Measurements from ENCODE around the gene ICOSLG.
"Not testable (repeated sequence)": the region's sequence is repeated elsewhere in the genome, so short reads cannot be mapped to it uniquely, and the experiment has no call there.

ICOSLG gene, protein sequence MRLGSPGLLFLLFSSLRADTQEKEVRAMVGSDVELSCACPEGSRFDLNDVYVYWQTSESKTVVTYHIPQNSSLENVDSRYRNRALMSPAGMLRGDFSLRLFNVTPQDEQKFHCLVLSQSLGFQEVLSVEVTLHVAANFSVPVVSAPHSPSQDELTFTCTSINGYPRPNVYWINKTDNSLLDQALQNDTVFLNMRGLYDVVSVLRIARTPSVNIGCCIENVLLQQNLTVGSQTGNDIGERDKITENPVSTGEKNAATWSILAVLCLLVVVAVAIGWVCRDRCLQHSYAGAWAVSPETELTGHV

DNA sequence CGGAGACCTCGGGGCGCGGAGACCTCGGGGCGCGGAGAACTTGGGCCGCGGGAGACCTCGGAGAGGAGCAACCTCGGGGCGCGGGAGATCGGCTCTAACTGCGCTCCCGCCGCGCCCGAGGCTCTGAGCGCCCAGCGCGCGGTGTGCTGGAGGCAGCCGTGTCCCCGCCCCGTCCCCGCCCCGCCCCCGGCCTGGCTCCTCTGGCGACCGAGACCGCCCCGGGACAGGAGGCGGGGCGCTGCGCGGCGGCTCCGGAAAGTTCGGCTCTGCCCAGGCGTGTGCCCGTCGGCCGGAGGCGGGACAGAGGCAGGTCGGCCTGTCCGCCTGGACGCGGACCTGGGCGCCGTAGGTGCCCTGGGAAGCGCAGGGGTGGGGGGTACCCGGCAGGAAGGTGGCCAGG is at the start of gene ICOSLG:
TSS of gene ICOSLG (minus strand) at position 102 of the 400 bp plus-strand sequence. CDS start 126 bp downstream, outside the sequence.
- intact Hi-C loops (cut with DNase I); DNase-seq: not testable (repeated sequence)

DNA sequence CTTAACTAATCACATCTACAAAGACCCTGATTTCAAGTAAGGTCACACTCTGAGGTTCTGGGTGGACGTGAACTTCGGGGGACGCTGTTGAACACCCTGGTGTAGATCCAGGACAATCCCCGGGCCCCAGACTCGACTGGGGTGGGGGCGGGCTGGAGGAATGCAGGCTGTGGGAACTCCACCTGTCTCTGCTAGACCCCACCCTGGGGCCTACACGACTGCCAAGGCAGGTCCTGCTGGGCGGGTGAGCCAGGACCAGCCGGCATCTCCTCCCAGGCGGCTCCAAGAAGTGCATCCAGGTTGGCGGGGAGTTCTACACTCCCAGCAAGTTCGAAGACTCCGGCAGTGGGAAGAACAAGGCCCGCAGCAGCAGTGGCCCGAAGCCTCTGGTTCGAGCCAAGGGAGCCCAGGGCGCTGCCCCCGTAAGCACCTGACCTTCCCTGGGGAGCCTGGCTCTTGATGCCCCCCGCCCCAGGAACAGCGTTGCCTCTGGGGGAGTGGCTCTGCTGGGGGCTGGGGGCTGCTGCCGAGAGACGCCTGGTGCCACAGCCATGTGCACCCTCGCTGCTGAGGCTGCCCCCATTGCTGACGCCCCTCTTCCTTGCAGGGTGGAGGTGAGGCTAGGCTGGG is 48.8 kb upstream of the ICOSLG start:
- peak in 2 of 10 donors; percentile 1 to 65 for DNase-seq
- intact Hi-C loops (cut with DNase I), result no loop called here

DNA sequence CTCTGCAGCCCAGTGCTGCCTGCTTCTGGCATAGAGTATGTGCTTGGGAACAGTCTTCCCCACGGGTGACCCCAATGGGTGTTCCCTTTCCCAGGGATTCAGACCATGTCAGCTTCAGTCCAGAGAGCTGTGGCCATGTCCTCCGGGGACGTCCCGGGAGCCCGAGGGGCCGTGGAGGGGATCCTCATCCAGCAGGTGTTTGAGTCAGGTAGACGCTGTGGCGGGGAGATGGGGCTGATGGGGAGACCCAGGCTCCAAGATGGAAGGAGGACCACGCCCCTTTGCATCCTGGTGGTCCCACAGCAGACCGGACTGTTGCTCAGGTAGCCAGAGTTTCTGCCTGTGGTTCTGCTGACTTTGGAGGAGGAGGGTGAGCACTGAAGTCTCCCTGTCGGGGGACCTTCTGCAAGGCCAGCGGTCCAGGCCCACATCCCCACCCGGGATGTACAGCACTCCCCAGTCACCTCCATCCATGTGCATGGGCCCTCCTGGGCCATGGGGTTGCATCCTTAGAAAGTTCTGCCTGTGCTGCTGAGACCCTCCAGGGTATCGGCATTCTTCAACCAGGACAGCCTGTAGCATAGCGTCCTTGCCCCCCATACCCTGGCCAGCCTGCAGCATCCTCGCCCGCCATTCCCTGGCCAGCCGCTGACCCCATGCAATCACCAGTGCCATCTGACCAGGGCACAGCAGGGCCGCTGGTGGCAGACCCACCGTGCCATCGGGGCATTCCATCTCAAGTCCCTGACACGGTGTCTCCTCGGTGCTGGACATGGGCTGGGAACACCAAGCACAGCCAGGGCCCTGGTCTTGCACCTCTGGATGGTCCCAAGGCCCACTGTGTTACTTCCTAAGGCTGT is 47.7 kb upstream of the ICOSLG start:
- peak in 2 of 10 donors; percentile 3 to 84 for DNase-seq
- intact Hi-C loops (cut with DNase I), result no loop called here

DNA sequence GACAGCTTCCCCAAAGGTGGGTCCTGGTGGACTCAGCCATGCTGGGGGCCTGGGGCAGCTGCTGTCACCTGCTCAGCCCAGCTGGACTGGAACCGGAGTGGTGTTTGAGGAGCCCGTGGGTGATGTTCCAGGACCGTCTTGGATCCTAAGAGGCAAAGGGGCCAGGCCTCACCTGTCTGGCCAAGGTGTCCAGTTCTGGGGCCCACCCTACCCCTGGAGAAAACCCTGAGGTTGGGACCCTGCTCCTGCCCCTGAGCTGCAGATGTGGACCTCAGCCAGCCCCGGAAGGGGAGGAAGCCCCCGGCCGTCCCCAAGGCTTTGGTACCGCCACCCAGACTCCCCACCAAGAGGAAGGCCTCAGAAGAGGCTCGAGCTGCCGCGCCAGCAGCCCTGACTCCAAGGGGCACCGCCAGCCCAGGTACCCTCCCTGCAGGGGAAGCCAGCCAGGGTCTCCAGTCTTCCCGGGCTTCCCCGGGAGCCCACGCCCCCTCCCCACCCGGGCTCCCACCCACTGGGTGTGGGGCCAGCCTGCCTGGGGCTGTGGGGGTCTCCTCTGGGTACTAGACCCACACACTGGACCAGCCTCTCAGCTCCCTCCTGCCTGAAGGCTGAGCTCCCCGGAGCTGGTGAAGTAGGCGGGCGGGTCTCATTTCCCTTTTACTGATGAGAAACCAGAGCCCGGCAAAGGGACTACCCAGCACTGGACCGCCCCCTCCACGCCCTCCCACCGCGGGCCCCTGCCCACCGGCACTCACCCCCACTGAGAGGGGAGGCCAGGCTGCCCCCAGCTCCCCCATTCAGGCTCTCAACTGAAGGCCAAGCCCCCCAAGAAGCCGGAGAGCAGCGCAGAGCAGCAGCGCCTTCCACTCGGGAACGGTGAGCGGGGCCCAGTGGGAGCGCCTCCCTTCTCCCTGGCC is 46.2 kb upstream of the ICOSLG start:
- intact Hi-C loops (cut with DNase I), result no loop called here
- DNase-seq, result peak in 1 of 10 donors; percentile 80

DNA sequence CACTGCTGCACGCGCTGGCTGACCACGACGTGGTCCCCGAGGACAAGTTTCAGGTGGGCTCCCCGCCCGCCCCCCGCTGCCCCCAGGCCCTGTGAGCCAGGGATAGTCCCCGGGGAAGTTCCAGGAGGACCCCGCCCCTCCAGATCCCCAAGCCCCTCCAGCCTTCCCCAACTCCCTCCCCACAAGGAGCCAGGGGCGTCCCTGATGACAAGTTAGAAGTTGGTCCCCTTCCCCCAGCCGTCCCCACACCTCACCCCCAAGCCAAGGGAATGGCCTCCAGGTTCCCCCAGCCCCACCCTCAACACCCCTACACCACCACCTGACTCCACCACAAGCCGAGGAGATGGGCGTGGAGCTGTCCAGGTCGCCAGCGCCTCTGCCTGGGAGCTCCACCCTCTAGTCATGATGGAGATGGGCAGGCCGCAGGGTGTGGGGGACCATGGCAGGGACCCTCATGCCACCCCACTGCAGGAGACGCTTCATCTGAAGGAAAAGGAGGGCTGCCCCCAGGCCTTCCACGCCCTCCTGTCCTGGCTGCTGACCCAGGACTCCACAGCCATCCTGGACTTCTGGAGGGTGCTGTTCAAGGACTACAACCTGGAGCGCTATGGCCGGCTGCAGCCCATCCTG is 45.5 kb upstream of the ICOSLG start:
- intact Hi-C loops (cut with DNase I), result no loop called here
- peak in 1 of 10 donors; percentile 68 for DNase-seq

DNA sequence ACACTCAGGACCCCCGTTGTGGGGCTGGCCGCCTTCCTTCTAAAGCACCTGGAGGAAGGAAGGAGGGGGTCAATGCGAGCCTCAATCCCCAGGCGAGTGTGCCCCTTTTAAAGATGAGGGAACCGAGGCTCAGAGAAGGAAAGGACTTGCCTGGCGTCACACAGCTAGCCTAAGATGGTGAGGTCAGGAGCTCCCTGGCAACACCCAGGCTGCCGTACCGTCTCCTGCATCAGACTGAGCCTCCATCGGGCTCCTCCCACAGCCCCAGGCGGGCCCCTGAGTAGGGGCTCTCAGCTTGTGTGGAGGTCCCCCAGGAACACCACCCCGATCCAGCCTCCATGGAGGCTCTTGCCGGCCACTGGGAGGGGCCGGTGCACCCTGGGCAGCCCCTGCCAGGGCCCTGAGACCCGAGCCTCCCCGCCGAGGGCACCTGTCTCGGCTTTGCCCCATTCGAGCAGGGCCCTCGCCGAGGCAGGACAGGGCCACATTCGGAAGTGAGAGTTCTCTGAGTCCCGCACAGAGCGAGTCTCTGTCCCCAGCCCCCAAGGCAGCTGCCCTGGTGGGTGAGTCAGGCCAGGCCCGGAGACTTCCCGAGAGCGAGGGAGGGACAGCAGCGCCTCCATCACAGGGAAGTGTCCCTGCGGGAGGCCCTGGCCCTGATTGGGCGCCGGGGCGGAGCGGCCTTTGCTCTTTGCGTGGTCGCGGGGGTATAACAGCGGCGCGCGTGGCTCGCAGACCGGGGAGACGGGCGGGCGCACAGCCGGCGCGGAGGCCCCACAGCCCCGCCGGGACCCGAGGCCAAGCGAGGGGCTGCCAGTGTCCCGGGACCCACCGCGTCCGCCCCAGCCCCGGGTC is 44.6 kb upstream of the ICOSLG start, which contains the start of gene AIRE:
TSS of gene AIRE (plus strand) at position 739 of the 855 bp plus-strand sequence. CDS start 131 bp downstream, outside the sequence.
- intact Hi-C loops (cut with DNase I), result no loop called here
- peak in 1 of 10 donors; percentile 83 for DNase-seq

DNA sequence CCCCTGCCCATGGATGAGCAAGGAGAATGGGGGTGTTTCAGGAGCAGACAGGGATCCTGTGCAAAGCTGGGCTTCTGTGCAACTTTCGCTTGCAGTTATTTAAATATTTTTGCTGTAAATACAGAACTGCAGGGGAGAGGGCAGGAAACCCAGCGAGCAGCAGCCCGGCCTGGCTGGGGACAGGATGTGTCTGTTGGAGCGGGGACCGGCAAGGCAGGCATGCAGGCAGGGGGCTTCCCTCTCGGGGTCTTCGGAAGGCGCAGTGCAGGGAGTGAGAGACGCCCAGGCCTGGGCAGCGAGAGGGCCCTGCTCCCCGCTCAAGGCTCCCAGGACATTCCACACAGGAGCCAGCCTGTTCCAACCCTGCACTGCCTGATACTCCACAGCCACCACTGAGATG is 43.2 kb upstream of the ICOSLG start:
- DNase-seq, result no peak
- intact Hi-C loops (cut with DNase I), result no loop called here

DNA sequence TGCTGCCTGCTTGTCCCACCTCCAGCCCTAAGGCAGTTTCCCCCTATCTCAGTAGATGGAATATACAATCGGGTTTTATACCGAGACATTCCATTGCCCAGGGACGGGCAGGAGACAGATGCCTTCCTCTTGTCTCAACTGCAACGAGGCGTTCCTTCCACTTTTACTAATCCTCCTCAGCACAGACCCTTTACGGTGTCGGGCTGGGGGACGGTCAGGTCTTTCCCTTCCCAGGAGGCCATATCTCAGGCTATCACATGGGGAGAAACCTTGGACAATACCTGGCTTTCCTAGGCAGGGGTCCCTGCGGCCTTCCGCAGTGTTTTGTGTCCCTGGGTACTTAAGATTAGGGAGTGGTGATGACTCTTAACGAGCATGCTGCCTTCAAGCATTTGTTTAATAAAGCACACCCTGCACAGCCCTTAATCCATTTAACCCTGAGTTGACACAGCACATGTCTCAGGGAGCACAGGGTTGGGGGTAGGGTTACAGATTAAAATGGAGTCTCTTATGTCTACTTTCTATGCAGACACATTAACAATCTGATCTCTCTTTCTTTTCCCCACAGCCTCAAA is 42.6 kb upstream of the ICOSLG start:
- not testable (repeated sequence) for DNase-seq

DNA sequence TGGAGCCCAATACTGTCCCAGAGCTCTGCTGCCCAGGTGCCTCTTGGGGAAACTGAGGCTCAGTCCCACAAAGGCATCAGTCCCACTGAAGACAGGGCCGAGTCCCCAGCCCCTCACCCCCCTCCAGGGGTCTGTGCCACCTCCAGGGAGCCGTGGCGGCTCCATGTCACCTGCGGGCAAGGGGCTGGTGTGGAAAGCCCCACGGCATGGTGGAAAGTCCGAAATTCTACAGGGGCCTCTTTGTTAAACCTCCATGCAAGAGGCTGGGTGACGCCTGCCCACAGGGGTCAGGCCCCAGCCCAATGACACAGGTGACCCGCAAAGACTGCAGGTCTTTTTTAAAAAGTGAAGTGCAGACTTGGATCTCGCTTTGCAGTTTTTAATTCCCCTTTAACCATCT is 41.6 kb upstream of the ICOSLG start:
- intact Hi-C loops (cut with DNase I), result no loop called here
- no peak for DNase-seq

More for the DNA sequence above, 42.6 kb upstream of the ICOSLG start:
- intact Hi-C loops (cut with DNase I), result not testable (repeated sequence)

DNA sequence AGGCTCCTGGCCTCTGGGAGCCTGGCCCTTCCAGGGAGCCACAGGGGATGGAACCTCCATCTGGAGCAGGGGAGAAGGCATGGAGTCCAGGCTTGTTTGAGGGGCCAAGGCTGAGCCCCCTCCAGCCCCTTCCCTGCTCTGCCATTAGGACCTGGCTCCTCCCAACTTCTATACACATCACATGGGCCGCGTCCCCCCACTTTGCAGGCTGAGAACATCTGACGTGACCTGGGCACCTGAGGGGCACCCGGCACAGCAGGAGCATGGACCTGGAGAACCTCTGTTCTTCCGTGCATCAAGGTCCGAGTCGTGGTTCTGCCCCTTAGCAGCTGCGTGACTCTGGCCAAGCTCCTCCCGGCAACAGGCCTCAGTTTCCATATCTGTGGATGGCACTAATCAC is 41.1 kb upstream of the ICOSLG start:
- no peak for DNase-seq
- intact Hi-C loops (cut with DNase I), result no loop called here

DNA sequence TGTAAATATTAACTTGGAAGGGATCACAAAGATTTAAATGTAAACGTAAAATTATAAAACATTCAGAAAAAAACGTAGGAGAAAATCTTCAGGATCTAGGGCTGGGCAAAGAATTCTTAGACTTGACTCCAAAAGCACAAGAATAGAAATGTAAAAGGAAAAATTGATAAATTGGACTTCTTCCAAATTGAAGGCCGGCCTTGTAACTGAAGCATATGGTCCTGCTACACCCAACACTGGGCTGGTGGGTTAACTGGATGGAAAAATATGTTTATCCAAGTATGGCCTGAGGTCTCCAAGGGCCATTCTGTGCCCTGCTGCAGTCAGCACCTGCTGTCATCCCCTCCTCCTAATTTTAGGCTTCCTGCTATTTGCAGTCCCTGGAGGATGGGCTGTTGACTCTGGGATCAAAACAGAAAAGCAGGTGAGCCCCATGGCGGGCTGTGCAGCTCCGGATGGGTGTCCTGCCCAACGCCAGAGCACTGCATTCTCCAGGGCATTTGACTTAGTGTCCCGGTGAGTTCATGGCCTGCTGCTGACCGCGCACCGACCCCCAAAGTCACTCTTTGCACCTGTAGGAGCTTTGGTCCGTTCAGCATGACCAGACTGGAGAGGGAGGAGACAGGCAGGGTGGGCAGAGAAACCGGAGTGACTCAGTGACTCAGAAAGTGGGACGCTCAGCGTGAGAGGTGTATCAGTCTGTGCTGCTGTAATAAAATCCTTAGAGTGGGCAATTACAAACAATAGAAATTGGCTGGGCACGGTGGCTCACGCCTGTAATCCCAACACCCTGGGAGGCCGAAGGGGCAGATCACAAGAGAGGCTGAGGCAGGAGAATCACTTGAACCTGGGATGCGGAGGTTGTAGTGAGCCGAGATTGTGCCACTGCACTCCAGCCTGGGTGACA is 38.9 kb upstream of the ICOSLG start:
- no peak for DNase-seq
- intact Hi-C loops (cut with DNase I), result no loop called here

DNA sequence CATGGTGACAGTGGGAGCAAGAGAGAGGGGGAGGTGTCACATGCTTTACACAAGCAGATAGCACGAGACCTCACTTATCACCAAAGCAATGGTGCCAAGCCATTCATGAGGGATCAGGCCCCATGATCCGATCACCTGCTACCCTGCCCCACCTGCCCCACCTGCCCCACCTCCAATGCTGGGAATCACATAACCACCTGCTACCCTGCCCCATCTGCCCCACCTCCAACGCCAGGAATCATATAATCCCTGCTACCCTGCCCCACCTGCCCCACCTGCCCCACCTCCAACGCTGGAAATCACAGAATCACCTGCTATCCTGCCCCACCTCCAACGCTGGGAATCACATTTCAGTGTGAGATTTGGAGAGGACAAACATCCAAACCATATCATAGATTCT is 34.3 kb upstream of the ICOSLG start:
- intact Hi-C loops (cut with DNase I), result loop anchor here (2.0 kb wide), 1 partner anchor 46 kb away; no protein-coding TSS in a partner anchor

DNA sequence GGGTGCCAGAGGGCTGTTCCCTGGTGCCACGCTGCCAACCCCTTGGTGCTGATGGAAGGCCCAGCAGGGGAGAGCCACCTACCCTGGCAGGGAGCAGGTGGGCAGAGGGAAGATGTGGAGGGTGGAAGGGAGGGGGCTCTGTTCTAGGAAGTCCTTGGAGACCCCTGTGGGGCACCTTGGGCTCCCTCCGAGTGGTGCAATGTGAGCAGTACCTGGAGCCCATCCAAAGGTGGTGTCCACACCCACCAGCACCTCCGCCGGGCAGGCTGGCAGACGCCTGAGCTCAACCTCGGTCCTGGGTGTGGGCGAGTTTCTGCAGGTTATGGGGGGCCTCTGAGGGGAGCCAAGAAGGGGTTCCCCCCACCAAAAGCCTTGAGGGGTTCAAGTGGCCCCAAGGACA is 32.3 kb upstream of the ICOSLG start:
- DNase-seq, result peak in 1 of 10 donors; percentile 49

More for the DNA sequence above, 34.3 kb upstream of the ICOSLG start:
- no peak for DNase-seq

DNA sequence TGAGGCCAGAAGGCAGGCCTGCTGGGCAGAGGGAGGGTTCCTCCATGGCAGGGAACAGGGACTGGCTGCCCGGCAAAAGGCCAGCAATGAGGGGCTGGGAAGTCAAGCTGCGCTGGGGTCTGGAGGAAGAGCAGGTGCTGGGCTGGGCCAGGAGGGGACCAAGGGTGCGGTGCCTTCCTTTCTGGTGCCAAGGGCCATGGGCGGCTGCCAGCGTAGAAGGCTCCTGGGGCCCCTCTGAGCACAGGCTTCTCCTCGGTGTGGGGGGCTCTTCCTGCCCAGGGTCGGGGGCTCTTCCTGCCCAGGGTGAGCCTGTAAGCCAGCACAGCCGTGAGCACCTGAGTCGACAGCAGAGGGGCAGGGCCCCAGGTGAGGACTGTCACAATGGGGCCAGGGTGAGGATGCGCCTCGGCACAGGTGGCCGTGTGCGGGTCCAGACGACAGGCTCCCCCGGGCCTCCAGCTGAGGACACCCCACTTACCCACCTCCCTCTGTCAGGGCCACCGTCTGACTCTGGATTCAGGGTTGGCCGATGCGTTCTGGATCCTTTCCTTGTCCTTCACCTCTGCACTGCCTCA is 31.6 kb upstream of the ICOSLG start:
- DNase-seq, result peak in 1 of 10 donors; percentile 75
- intact Hi-C loops (cut with DNase I), result no loop called here

More for the DNA sequence above, 32.3 kb upstream of the ICOSLG start:
- intact Hi-C loops (cut with DNase I), result no loop called here

DNA sequence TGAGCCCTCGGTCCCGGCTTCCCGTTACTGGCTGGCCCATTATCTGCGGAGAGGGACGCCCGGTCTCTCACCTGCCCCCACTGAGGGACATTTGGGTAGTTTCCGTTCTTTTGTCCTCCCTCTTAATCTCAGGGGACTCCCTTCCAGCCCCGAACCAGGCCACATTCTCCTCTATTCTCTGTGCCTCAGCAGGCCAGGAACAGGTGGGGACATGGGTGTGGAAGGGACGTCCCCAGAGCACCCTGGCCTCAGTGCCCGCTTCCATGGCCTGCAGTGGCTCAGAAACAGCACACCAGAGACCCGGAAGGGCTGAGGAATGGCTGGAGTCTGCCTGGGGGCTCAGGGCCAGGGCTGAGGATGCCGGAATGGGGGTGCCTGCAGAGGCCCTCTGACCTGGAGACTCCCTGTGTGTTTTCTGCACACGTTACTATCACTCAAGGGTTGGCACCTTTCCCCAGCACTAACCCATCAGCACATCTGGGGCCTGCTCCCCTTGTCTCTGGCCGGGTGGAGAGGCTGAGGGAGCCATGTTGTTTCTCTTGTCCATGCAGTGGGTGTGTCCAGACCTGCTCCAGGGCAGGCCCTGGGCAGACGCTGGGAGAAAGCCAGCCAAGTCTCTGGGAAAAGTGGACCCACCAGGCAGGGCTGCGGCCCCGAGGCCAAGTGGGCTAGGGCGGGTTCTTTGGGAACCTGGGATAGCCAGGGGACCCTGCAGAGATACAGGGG is 31.0 kb upstream of the ICOSLG start:
- intact Hi-C loops (cut with DNase I), result no loop called here
- peak in 1 of 10 donors; percentile 63 for DNase-seq

DNA sequence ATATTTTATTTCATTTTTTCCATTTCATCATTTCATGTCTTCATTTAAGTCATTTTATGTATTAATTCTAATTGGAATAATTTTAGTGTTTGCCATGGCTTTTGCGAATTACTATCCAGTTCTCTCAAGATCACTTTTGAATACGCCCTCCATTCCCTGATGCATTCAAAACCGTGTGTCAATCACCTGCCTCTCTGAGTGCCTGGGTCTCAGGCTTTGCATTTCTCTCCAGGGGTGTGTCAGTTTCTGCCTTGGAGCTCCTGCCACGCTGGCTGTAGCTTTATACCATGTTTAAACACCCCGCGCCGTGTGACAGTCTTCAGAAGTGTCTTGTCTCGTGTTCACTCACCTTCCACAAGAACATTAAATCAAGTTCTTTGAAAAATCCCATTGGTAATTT is 28.3 kb upstream of the ICOSLG start:
- DNase-seq, result peak in 1 of 10 donors; percentile 12
- intact Hi-C loops (cut with DNase I), result no loop called here

Data from posterior cingulate gyrus (tissue), 11 donors.